GM19438 (cell line): Measurements from ENCODE around the gene KIAA1217.
A peak's percentile ranks its signal among the peaks of the same experiment; 100 is the strongest.

Experiments
- ATAC-seq: cut with Tn5 transposase; IDR thresholded peaks from one replicate; pipeline ENCODE4 v1.9.1; 2021; ENCODE audit warnings: low read depth; ENCODE audit not compliant: unreplicated experiment

The KIAA1217 gene

GRCh38 chr10:24355056-24355688 is 146.2 kb downstream of the KIAA1217 start:
- ATAC-seq = no peak

- ATAC-seq = no peak
These were observed 148.5 kb downstream of the KIAA1217 start for GRCh38 chr10:24357344-24358004.

GRCh38 chr10:24358022-24358421 is 149.1 kb downstream of the KIAA1217 start:
- ATAC-seq = no peak

- ATAC-seq = peak; percentile 77
These were observed 151.6 kb downstream of the KIAA1217 start for GRCh38 chr10:24360282-24361127.

- ATAC-seq = no peak
These were observed 154.1 kb downstream of the KIAA1217 start for GRCh38 chr10:24363070-24363469.

- no peak for ATAC-seq
These were observed 158.8 kb downstream of the KIAA1217 start for GRCh38 chr10:24367688-24368087.

- ATAC-seq = no peak
These were observed 161.9 kb downstream of the KIAA1217 start for GRCh38 chr10:24370877-24371276.

- no peak for ATAC-seq
These were observed 162.5 kb downstream of the KIAA1217 start for GRCh38 chr10:24371396-24371795.

- no peak for ATAC-seq
These were observed 165.4 kb downstream of the KIAA1217 start for GRCh38 chr10:24374134-24374915.

- ATAC-seq = no peak
These were observed 166.6 kb downstream of the KIAA1217 start for GRCh38 chr10:24375510-24375909.

- ATAC-seq = no peak
These were observed 167.8 kb downstream of the KIAA1217 start for GRCh38 chr10:24376731-24377130.

GRCh38 chr10:24378126-24378920 is 169.4 kb downstream of the KIAA1217 start:
- ATAC-seq = no peak

GRCh38 chr10:24381235-24382010 is 172.5 kb downstream of the KIAA1217 start:
- no peak for ATAC-seq

GRCh38 chr10:24382045-24382444 is 173.1 kb downstream of the KIAA1217 start:
- no peak for ATAC-seq

- no peak for ATAC-seq
These were observed 173.6 kb downstream of the KIAA1217 start for GRCh38 chr10:24382596-24382978.

- ATAC-seq = peak; percentile 55
These were observed 174.2 kb downstream of the KIAA1217 start for GRCh38 chr10:24382979-24383663.

- ATAC-seq = peak; percentile 83
These were observed 174.8 kb downstream of the KIAA1217 start for GRCh38 chr10:24383681-24384106.

- no peak for ATAC-seq
These were observed 176.0 kb downstream of the KIAA1217 start for GRCh38 chr10:24384954-24385353.

GRCh38 chr10:24385776-24386175 is 176.8 kb downstream of the KIAA1217 start:
- no peak for ATAC-seq
